Kidney (tissue), 14 donors: ENCODE data around the gene SMIM15. TPM values are rescaled to one million over a fixed set of nuclear protein-coding genes. Genes with fewer than 3 reads are reported as not detected.
A peak's percentile ranks its signal among the peaks of the same experiment; 100 is the strongest.

ENCODE experiments used
- DNase-seq, 5 donors: peaks; one replicate each; pipeline ENCODE4 v3.0.0-alpha.2; 2013 to 2020
- FAIRE-seq: peaks from 2 replicates; lab custom pipeline; 2012; peaks lifted over from hg19 to GRCh38; lab: Jason Lieb, UNC
- H3K27ac ChIP-seq, 2 donors: one replicate each; pipeline ENCODE4 v1.7.0; 2013; ENCODE audit warnings: low read depth in 2 of 2, low read length in 2 of 2, inconsistent platforms in 1 of 2
- H3K27me3 ChIP-seq: one replicate; pipeline ENCODE4 v1.7.1; 2013; ENCODE audit warnings: low read length, inconsistent platforms; ENCODE audit not compliant: control insufficient read depth, insufficient read depth
- H3K36me3 ChIP-seq, 3 donors: one replicate each; pipeline versions ENCODE4 v1.7.0 to v1.7.1; 2013; ENCODE audit warnings: low read length in 3 of 3, control low read depth in 1 of 3, inconsistent platforms in 1 of 3; ENCODE audit not compliant: insufficient read depth in 3 of 3, control insufficient read depth in 2 of 3
- H3K4me1 ChIP-seq, 3 donors: one replicate each; pipeline versions ENCODE4 v1.7.0 to v1.7.1; 2013; ENCODE audit warnings: low read length in 3 of 3, inconsistent platforms in 1 of 3, low read depth in 1 of 3; ENCODE audit not compliant: control insufficient read depth in 2 of 3, insufficient read depth in 2 of 3
- H3K4me3 ChIP-seq, 3 donors: one replicate each; pipeline versions ENCODE4 v1.7.0 to v1.8.1; 2013; ENCODE audit warnings: low read length in 3 of 3, control low read depth in 1 of 3, inconsistent platforms in 1 of 3
- H3K9ac ChIP-seq, 3 donors: one replicate each; pipeline versions ENCODE4 v1.7.0 to v1.7.1; 2013; ENCODE audit warnings: low read length in 3 of 3, control low read depth in 1 of 3, inconsistent platforms in 1 of 3
- H3K9me3 ChIP-seq, 3 donors: one replicate each; pipeline versions ENCODE4 v1.7.0 to v1.7.1; 2013; ENCODE audit warnings: low read length in 3 of 3, control low read depth in 1 of 3, inconsistent platforms in 1 of 3; ENCODE audit not compliant: control insufficient read depth in 2 of 3, insufficient read depth in 1 of 3
- intact Hi-C: fragments of 100-400 bp; cut with DNase I; formaldehyde crosslinking; loops from one replicate; pipeline ENCODE4 v1.11.1; 2022
- polyA plus RNA-seq: library from polyadenylated mRNA; stranded (reverse); fragments of 350-450 nt; fragmentation: Illumina TruSeq; extraction: RNeasy Lipid Tissue Mini Kit (QIAGEN cat#74804); gene quantifications from one replicate; pipeline ENCODE4 v1.2.3, GENCODE V29; 2014; ENCODE audit warnings: low read depth, low replicate concordance; ENCODE audit not compliant: insufficient read depth
- total RNA-seq: library from RNA; stranded (reverse); fragmentation: NEBNext Ultra II Directional; extraction: Animal tissue kit (Norgen Biotek cat#: 25700); gene quantifications from one replicate; pipeline ENCODE4 v1.2.1, GENCODE V29; 2021
- TF ChIP-seq, protein P1 (sequence below): IDR thresholded peaks from 3 replicates; pipeline ENCODE4 v1.5.1; 2012; ENCODE audit warnings: mild to moderate bottlenecking, moderate library complexity, borderline replicate concordance; ENCODE audit not compliant: insufficient read depth; ENCODE audit errors: extremely low read depth
- donor health status: control.
- donor health status: control.
- donor health status: control.
- donor health status: control.
- donor health status: control.
- donor health status: DM: yes; HTN: yes; CAD: no.
- donor health status: Normal renal cell carcinoma (clear cell type).

Gene SMIM15
- total and polyA plus RNA-seq, 2 donors from 2014 or later, result 32.0 to 68.1 TPM

DNA sequence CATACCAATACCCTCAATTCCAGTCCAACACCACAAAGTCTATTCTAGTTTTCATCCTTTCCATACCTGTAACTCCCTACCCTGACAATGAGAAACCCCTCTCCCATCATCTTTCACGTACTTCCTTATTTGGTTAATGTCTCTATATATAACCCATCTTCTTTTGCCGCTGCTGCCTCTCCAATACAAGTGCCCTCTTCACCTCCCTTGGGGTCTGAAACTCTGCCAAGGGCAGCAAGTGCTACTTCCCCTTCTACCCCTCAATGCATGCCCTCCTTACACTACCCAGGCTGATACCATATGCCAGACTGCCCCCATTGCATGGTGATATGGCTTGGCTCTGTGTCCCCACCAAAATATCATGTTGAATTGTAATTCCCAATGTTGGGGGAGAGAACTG is 24.4 kb upstream of the SMIM15 start:
- no peak overlapping the region for H3K9ac ChIP-seq
- FAIRE-seq (no peak), DNase-seq (no peak)
- intact Hi-C loops, result no loop called here
- H3K27ac ChIP-seq, result no peak overlapping the region
- no peaks in the 10 kb centered on the region for H3K36me3 ChIP-seq
- H3K4me3 ChIP-seq, result no peak overlapping the region
- no peaks in the 10 kb centered on the region for H3K4me1 ChIP-seq
- H3K9me3 ChIP-seq, result no peaks in the 10 kb centered on the region
- H3K27me3 ChIP-seq, result no peaks in the 10 kb centered on the region
- TF ChIP-seq, protein P1, sequence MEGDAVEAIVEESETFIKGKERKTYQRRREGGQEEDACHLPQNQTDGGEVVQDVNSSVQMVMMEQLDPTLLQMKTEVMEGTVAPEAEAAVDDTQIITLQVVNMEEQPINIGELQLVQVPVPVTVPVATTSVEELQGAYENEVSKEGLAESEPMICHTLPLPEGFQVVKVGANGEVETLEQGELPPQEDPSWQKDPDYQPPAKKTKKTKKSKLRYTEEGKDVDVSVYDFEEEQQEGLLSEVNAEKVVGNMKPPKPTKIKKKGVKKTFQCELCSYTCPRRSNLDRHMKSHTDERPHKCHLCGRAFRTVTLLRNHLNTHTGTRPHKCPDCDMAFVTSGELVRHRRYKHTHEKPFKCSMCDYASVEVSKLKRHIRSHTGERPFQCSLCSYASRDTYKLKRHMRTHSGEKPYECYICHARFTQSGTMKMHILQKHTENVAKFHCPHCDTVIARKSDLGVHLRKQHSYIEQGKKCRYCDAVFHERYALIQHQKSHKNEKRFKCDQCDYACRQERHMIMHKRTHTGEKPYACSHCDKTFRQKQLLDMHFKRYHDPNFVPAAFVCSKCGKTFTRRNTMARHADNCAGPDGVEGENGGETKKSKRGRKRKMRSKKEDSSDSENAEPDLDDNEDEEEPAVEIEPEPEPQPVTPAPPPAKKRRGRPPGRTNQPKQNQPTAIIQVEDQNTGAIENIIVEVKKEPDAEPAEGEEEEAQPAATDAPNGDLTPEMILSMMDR, result no peak

DNA sequence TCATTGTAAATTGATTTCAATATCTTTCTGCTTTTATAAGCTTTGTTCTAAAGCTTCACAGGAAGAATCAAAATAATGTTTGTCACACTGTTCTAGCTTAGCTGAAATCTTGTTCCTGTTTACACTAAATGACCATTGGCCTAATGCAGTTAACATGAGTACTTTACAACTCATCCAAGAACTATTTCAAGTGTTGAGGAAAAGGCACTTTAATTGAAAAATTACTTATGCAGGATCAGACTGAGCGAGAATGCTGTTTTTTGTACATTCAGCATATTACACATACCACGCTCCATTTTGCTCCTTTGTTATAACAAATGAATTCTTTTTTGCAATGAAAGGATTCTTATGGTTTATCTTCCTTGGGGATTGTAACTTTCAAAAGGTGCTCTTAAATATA is 22.4 kb upstream of the SMIM15 start:
- H3K9me3 ChIP-seq, result no peaks in the 10 kb centered on the region
- intact Hi-C loops, result no loop called here
- no peak overlapping the region for H3K9ac ChIP-seq
- no peaks in the 10 kb centered on the region for H3K36me3 ChIP-seq
- H3K4me3 ChIP-seq, result no peak overlapping the region
- TF ChIP-seq, protein P1, result no peak
- H3K4me1 ChIP-seq, result no peaks in the 10 kb centered on the region
- no peak overlapping the region for H3K27ac ChIP-seq
- FAIRE-seq, result no peak
- no peaks in the 10 kb centered on the region for H3K27me3 ChIP-seq
- DNase-seq, result peak in 1 of 5 donors; percentile 34

DNA sequence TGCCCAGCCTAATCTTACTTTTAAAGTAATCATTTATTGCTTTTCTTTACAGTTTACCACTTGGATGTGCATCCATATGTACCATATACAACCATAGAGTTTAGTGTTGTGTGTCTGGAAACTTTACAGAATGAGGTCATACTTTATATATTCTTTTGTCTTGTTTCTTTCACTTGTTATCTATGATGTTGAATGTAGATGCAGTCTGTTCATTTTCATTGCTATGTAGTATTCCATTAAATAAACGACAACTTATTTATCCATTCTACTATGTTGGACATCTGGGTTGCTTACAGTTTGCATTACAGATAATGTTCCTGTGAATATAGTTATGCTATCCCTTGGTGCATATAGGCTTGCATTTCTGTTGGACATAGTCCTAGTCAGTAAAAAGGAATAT is 21.3 kb upstream of the SMIM15 start:
- intact Hi-C loops, result no loop called here
- no peak overlapping the region for H3K9ac ChIP-seq
- no peak for DNase-seq
- no peaks in the 10 kb centered on the region for H3K36me3 ChIP-seq
- no peak overlapping the region for H3K4me3 ChIP-seq
- H3K4me1 ChIP-seq, result no peaks in the 10 kb centered on the region
- H3K27ac ChIP-seq, result no peak overlapping the region
- H3K9me3 ChIP-seq, result no peaks in the 10 kb centered on the region
- H3K27me3 ChIP-seq, result no peaks in the 10 kb centered on the region
- no peak for FAIRE-seq
- TF ChIP-seq, protein P1, result no peak

DNA sequence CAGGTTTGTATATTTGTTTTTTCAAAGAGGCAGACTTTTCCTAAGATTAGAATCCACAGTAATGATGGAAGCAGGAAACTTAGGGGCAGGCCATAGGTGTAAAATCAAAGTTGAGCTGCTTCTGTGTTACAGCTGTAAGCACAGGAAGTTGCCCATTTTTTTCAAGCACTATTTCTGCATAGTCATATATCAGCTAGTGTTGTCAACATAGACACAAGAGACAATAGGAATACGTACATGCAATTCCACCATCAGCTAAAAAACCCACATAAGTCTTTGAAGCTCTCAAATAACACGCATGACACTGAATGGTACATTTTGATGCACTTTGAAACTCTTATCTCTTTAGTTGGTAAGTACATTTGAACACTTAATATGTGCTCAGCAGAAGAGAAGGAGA is 20.2 kb upstream of the SMIM15 start:
- peak in 1 of 5 donors; percentile 32 for DNase-seq
- no peak for FAIRE-seq
- TF ChIP-seq, protein P1, result no peak

More for the DNA sequence above, 20.2 kb upstream of the SMIM15 start:
- intact Hi-C loops, result no loop called here
- H3K4me3 ChIP-seq, result no peak overlapping the region
- H3K4me1 ChIP-seq, result no peaks in the 10 kb centered on the region
- no peaks in the 10 kb centered on the region for H3K27me3 ChIP-seq
- no peak overlapping the region for H3K9ac ChIP-seq
- H3K9me3 ChIP-seq, result no peaks in the 10 kb centered on the region
- no peaks in the 10 kb centered on the region for H3K36me3 ChIP-seq
- H3K27ac ChIP-seq, result no peak overlapping the region
